ENCODE data around the gene ACVRL1. TPM values are rescaled to one million over a fixed set of nuclear protein-coding genes. Genes with fewer than 3 reads are reported as not detected.

The ACVRL1 gene
- total and polyA plus RNA-seq, 4 donors, result 3.1 to 7.9 (median 6.1) TPM

- TF ChIP-seq TAF1 (conservative IDR thresholded peaks at IDR 0.05) (no peak), RAD21 (IDR thresholded peaks at IDR 0.05) (no peak), FOXA1 (IDR thresholded peaks at IDR 0.05) (no peak), SP1 (IDR thresholded peaks at IDR 0.05) (peak; percentile 16), ZBTB33 (IDR thresholded peaks at IDR 0.05) (no peak), MAX (IDR thresholded peaks at IDR 0.05) (no peak), NR2F2 (IDR thresholded peaks at IDR 0.05) (no peak), EGR1 (IDR thresholded peaks at IDR 0.05; ENCODE audit: low read depth in 2 of 2) (no peak), CTCF (IDR thresholded peaks at IDR 0.05; ENCODE audit: low read depth, low read length, missing input control) (no peak), FOXA2 (IDR thresholded peaks at IDR 0.05) (no peak), RXRA (IDR thresholded peaks at IDR 0.05) (peak in 1 of 2 donors; percentile 31), GABPA (IDR thresholded peaks at IDR 0.05 in 1 of 2, conservative IDR thresholded peaks at IDR 0.05 in 1 of 2) (no peak), HNF4A (conservative IDR thresholded peaks at IDR 0.05) (peak; percentile 89), ATF3 (IDR thresholded peaks at IDR 0.05) (no peak), HNF4G (IDR thresholded peaks at IDR 0.05) (peak; percentile 31), YY1 (IDR thresholded peaks at IDR 0.05) (peak; percentile 23), JUND (IDR thresholded peaks at IDR 0.05) (peak in 1 of 2 donors; percentile 28), REST (IDR thresholded peaks at IDR 0.05) (no peak)
- Histone ChIP-seq H3K9ac (ENCODE audit: low read depth in 1 of 2, low read length in 2 of 2) (no peak overlapping the region), H3K27ac (ENCODE audit: low read depth in 1 of 2, low read length in 2 of 2) (no peak overlapping the region), H3K9me3 (ENCODE audit: control insufficient read depth in 4 of 4, low read length in 3 of 4) (no peaks in the 10 kb centered on the region), H3K27me3 (ENCODE audit: control insufficient read depth in 4 of 4, insufficient read depth in 4 of 4, low read length in 3 of 4) (peaks cover 0 to 2% (median 0%) of the 10 kb centered on the region in 4 donors), H3K36me3 (ENCODE audit: control insufficient read depth in 4 of 4, insufficient read depth in 3 of 4, low read depth in 1 of 4, low read length in 3 of 4) (no peaks in the 10 kb centered on the region), H3K4me3 (ENCODE audit: low read depth in 1 of 3, low read length in 3 of 3) (no peak overlapping the region), H3K4me1 (ENCODE audit: control insufficient read depth in 4 of 4, insufficient read depth in 4 of 4, low read length in 3 of 4) (peaks cover 0 to 19% (median 6%) of the 10 kb centered on the region in 4 donors)
- DNase-seq (ENCODE audit: low spot score), result no peak
- 81% methylated on average over 8 of the region's 8 CpGs for WGBS
Measured at GRCh38 chr12:51866762-51867161, 40.5 kb upstream of the ACVRL1 start.

Data from liver (tissue), 9 donors.